ENCODE measurements around the gene FBXO28. TPM values are rescaled to one million over a fixed set of nuclear protein-coding genes. Genes with fewer than 3 reads are reported as not detected.

Gene FBXO28
- total RNA-seq, 1 experiment from 2014 or later, result 37.0 TPM

- peak within 1 kb of the TSS; percentile 90 for H3K4me2 ChIP-seq (ENCODE audit: low read length)
- no TSS peak for BruUV-seq (replicated peaks)
- no peaks in the 10 kb centered on the region for H3K9me2 ChIP-seq (ENCODE audit: insufficient read depth)
- RAD21 ChIA-PET (ENCODE audit: low non-redundant PET in 1 of 2, low total read pairs in 2 of 2, uncharacterized antibody in 2 of 2, unreplicated experiment in 2 of 2), result interaction anchor here in 1 of 2 experiments (1.2 kb wide), 1 partner anchor 147 kb away, joined by 3 read pairs; the partner anchor contains the start of gene NVL
- peaks cover 45% of the 10 kb centered on the region for H3K79me2 ChIP-seq (ENCODE audit: insufficient read depth, low read length)
- no peaks in the 10 kb centered on the region for H4K20me1 ChIP-seq (ENCODE audit: insufficient read depth)
- ATAC-seq, result peak; percentile 87
- intact Hi-C loops (cut with micrococcal nuclease), result no loop called here
- POLR2A ChIA-PET, result interaction anchor here (0.7 kb wide), 3 partner anchors 10 to 530 kb away, joined by 3 read pairs; no protein-coding TSS in a partner anchor
- peaks cover 2 to 23% of the 10 kb centered on the region in 2 experiments; a peak in 3 of 4 replicates for H3K4me1 ChIP-seq (ENCODE audit: control insufficient read depth in 1 of 2, insufficient read depth in 2 of 2, low read length in 2 of 2)
- H3K27ac ChIP-seq (ENCODE audit: low read depth, low read length), result peak within 1 kb of the TSS; percentile 86
- peak within 1 kb of the TSS; percentile 90 for H3K9ac ChIP-seq (ENCODE audit: low read length)
- peak within 1 kb of the TSS; percentile 78 to 89 for H3K4me3 ChIP-seq (replicated peaks in 1 of 2; ENCODE audit: low read depth in 1 of 2, low read length in 2 of 2)
- H3K9me3 ChIP-seq (ENCODE audit: control insufficient read depth in 1 of 2, insufficient read depth in 1 of 2, low read depth in 1 of 2, low read length in 2 of 2), result no peaks in the 10 kb centered on the region
- CTCF ChIA-PET, result interaction anchor here (0.7 kb wide), 1 partner anchor 9 kb away, joined by 3 read pairs; no protein-coding TSS in a partner anchor
- no peaks in the 10 kb centered on the region for H3K36me3 ChIP-seq (ENCODE audit: control insufficient read depth in 1 of 2, insufficient read depth in 2 of 2, low read length in 2 of 2)
- peak within 1 kb of the TSS; percentile 74 for H2AFZ ChIP-seq (ENCODE audit: low read depth, low read length, poor library complexity, severe bottlenecking)
- H3K27me3 ChIP-seq (ENCODE audit: insufficient read depth, low read length), result no peaks in the 10 kb centered on the region
- DNase-seq (ENCODE audit: low read depth, low spot score), result peak; percentile 40
- no peak for TF ChIP-seq CEBPB (IDR thresholded peaks at IDR 0.05; ENCODE audit: low read depth)
- no peak for TF ChIP-seq ZBTB33 (IDR thresholded peaks at IDR 0.05; ENCODE audit: extremely low read depth, insufficient replicate concordance, low read length)
- no peak for TF ChIP-seq ELF1 (IDR thresholded peaks at IDR 0.05; ENCODE audit: borderline replicate concordance, low read depth)
- TF ChIP-seq ZFX (IDR thresholded peaks at IDR 0.05), result no peak
- TF ChIP-seq REST (IDR thresholded peaks at IDR 0.05; ENCODE audit: low read depth), result no peak
- peak; percentile 21; the same call in 1 of the 2 replicates for TF ChIP-seq RAD21 (IDR thresholded peaks at IDR 0.05; ENCODE audit: low read depth)
- peak; percentile 67; the same call in 1 of the 2 replicates for TF ChIP-seq MAX (IDR thresholded peaks at IDR 0.05)
- no peak for TF ChIP-seq YY1 (IDR thresholded peaks at IDR 0.05; ENCODE audit: extremely low read depth, insufficient replicate concordance, low read depth, low read length)
- no peak for TF ChIP-seq EZH2phosphoT487 (IDR thresholded peaks at IDR 0.05; ENCODE audit: borderline replicate concordance)
- TF ChIP-seq POLR2AphosphoS5 (IDR thresholded peaks at IDR 0.05; ENCODE audit: low read depth, low read length), result peak; percentile 78; the same call in 1 of the 2 replicates
- TF ChIP-seq EGR1 (IDR thresholded peaks at IDR 0.05; ENCODE audit: low read depth), result peak; percentile 87
- peak; percentile 61 for TF ChIP-seq SIN3A (IDR thresholded peaks at IDR 0.05; ENCODE audit: low read depth)
- no peak for TF ChIP-seq ZNF274 (IDR thresholded peaks at IDR 0.05; ENCODE audit: low read depth, low read length)
- TF ChIP-seq CTCF (IDR thresholded peaks at IDR 0.05 in 2 of 3, conservative IDR thresholded peaks at IDR 0.05 in 1 of 3; ENCODE audit: borderline replicate concordance in 1 of 3, insufficient read depth in 1 of 3, low read depth in 2 of 3, low read length in 2 of 3), result no peak
- peak; percentile 28 for TF ChIP-seq POLR2A (IDR thresholded peaks at IDR 0.05; ENCODE audit: borderline replicate concordance, extremely low read depth, insufficient read depth, insufficient read length)
- no peak for TF ChIP-seq ATF3 (IDR thresholded peaks at IDR 0.05)
- no peak for TF ChIP-seq FOSL1 (IDR thresholded peaks at IDR 0.05; ENCODE audit: low read depth)
- TF ChIP-seq SP1 (IDR thresholded peaks at IDR 0.05; ENCODE audit: low read depth), result no peak; the same call in 1 of the 2 replicates
Observed at GRCh38 chr1:224182866-224183590, 69.1 kb downstream of the FBXO28 start, which contains the start of gene DEGS1. TSS of gene DEGS1 (plus strand) at chr1:224183240. CDS start at chr1:224183337, 97 bp downstream.

Measured in HCT116 (cell line).